ES-I3 (cell line): ENCODE results near the gene NBEA.

Experiments used
- H3K36me3 ChIP-seq: 2 replicates; pipeline ENCODE4 v1.6.1; 2013; ENCODE audit warnings: mild to moderate bottlenecking, low read length, control low read depth, moderate library complexity; ENCODE audit not compliant: insufficient read depth
- H3K4me1 ChIP-seq: 2 replicates; pipeline ENCODE4 v1.6.1; 2013; ENCODE audit warnings: mild to moderate bottlenecking, control low read depth, low read length; ENCODE audit not compliant: insufficient read depth
- H3K9ac ChIP-seq: 2 replicates; pipeline ENCODE4 v1.6.1; 2013; ENCODE audit warnings: low read depth, mild to moderate bottlenecking, low read length, moderate library complexity
- H3K9me3 ChIP-seq: 2 replicates; pipeline ENCODE4 v1.6.1; 2013; ENCODE audit warnings: mild to moderate bottlenecking, low read length, moderate library complexity; ENCODE audit not compliant: control insufficient read depth, insufficient read depth

Gene NBEA

GRCh38 chr13:35720290-35720689, 778.2 kb downstream of the NBEA start:
- no peaks in the 10 kb centered on the region for H3K4me1 ChIP-seq

GRCh38 chr13:35720690-35721554, 778.9 kb downstream of the NBEA start:
- H3K4me1 ChIP-seq = 0 out of 2 replicates have a peak, but pooled peaks cover under 1% of the 10 kb centered on the region
- no peaks in the 10 kb centered on the region for H3K9me3 ChIP-seq
- H3K36me3 ChIP-seq = no peaks in the 10 kb centered on the region
- no peak overlapping the region for H3K9ac ChIP-seq

More at GRCh38 chr13:35720290-35720689, 778.2 kb downstream of the NBEA start:
- Histone ChIP-seq H3K9me3 (no peaks in the 10 kb centered on the region), H3K36me3 (no peaks in the 10 kb centered on the region), H3K9ac (no peak overlapping the region)
